ENCODE data around the gene MICB. TPM values are rescaled to one million over a fixed set of nuclear protein-coding genes. Genes with fewer than 3 reads are reported as not detected.
A peak's percentile ranks its signal among the peaks of the same experiment; 100 is the strongest.

MICB gene
- total and polyA plus RNA-seq, 9 of the 15 experiments (the other 6 are each of a cell fraction or from before 2014, with no cell fraction given), result 13.3 to 34.5 (median 19.8) TPM

DNA sequence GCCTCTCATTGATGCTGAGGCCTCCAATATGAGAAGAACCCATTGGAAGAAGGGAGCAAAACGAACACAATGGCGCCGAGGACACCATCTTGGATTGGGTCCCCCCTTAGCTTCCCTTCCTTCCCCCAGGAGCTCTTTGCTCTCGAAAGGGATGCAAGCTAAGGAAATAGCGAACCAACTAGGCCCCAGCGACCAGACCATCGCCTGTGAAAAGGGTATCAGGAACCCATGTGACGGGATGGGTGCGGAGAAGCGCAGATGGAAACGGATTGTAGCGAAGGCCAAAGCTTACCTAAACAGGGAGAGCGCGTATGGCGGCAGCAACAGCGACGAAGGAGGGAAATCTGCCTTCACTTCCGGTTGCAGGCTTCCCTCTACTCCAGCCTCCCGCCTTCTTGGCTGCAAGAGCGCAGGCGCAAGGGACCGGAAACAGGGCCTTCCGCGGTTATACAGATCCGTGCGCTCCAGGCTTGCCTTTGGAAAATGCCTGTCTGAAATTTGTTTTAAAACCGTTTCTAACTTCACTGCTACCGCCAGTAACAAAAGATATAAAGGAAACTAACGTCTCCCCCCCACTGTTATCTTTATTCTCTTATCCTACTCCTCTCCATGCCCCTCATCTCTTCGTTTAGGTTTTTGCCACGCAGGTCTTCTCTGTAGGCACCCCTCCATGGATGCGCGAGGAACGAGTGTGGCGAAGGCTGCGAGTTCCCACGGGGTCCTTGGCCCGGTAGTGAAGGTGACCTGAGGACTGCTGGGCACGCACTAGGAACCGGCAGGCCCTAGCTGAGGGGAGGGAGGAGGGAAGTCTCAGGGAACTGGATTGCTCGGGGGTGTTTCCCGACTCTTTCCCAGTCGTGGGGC lies 43.9 kb downstream of the MICB start, which contains the start of gene DDX39B (continued):
- TF ChIP-seq, protein P1, sequence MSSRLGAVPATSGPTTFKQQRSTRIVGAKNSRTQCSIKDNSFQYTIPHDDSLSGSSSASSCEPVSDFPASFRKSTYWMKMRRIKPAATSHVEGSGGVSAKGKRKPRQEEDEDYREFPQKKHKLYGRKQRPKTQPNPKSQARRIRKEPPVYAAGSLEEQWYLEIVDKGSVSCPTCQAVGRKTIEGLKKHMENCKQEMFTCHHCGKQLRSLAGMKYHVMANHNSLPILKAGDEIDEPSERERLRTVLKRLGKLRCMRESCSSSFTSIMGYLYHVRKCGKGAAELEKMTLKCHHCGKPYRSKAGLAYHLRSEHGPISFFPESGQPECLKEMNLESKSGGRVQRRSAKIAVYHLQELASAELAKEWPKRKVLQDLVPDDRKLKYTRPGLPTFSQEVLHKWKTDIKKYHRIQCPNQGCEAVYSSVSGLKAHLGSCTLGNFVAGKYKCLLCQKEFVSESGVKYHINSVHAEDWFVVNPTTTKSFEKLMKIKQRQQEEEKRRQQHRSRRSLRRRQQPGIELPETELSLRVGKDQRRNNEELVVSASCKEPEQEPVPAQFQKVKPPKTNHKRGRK (tag; IDR thresholded peaks at IDR 0.05), result no peak
- peak; percentile 76 for TF ChIP-seq C11orf30 (IDR thresholded peaks at IDR 0.05; ENCODE audit: low read depth)
- peak; percentile 100 for TF ChIP-seq ZZZ3 (IDR thresholded peaks at IDR 0.05)
- no peak for TF ChIP-seq HNRNPL (IDR thresholded peaks at IDR 0.05; ENCODE audit: low read depth, low read length)
- peak; percentile 84; the same call in 1 of the 2 replicates for TF ChIP-seq LARP7 (IDR thresholded peaks at IDR 0.05)
- TF ChIP-seq STAT5A (IDR thresholded peaks at IDR 0.05; ENCODE audit: borderline replicate concordance, low read length), result 0 out of 2 replicates have a peak, but pooled peaks have one; percentile 11
- peak; percentile 99 for TF ChIP-seq POLR2A (conservative IDR thresholded peaks at IDR 0.05)
- peak; percentile 84 for TF ChIP-seq ZNF766 (CRISPR knock-in tag; conservative IDR thresholded peaks at IDR 0.05)
- peak; percentile 88 for TF ChIP-seq CBFB (CRISPR knock-in tag; IDR thresholded peaks at IDR 0.05)
- TF ChIP-seq YBX1 (IDR thresholded peaks at IDR 0.05), result no peak
- peak; percentile 68; the same call in 1 of the 2 replicates for TF ChIP-seq GTF2A2 (tag; IDR thresholded peaks at IDR 0.05)
- TF ChIP-seq NCOA2 (IDR thresholded peaks at IDR 0.05; ENCODE audit: partially characterized antibody in 2 of 2), result peak in 1 of 2 experiments; percentile 99
- TF ChIP-seq HCFC1 (IDR thresholded peaks at IDR 0.05; ENCODE audit: low read depth, low read length), result peak; percentile 63
- TF ChIP-seq TAF9B (IDR thresholded peaks at IDR 0.05; ENCODE audit: partially characterized antibody), result peak; percentile 100
- peak; percentile 97 for TF ChIP-seq RBFOX2 (IDR thresholded peaks at IDR 0.05; ENCODE audit: low read depth, low read length)
- TF ChIP-seq NFRKB (IDR thresholded peaks at IDR 0.05; ENCODE audit: low read depth), result peak; percentile 100
- TF ChIP-seq PHF20 (IDR thresholded peaks at IDR 0.05; ENCODE audit: partially characterized antibody), result peak; percentile 97
- no peak for TF ChIP-seq ZFP91 (CRISPR knock-in tag; IDR thresholded peaks at IDR 0.05)
- TF ChIP-seq SMC3 (conservative IDR thresholded peaks at IDR 0.05; ENCODE audit: insufficient read depth, low read depth, low read length), result no peak
- TF ChIP-seq FOSL1 (tag; conservative IDR thresholded peaks at IDR 0.05), result no peak
- peak; percentile 88; the same call in 1 of the 2 replicates for TF ChIP-seq RERE (CRISPR knock-in tag; IDR thresholded peaks at IDR 0.05; ENCODE audit: borderline replicate concordance)

All from K562 (cell line).